SH-SY5Y (cell line): Measurements from ENCODE around the gene METRNL.

Experiments used
- GATA2 ChIP-seq: IDR thresholded peaks from 2 replicates; pipeline ENCODE4 v1.6.1; 2011; ENCODE audit warnings: mild to moderate bottlenecking, low read depth, low read length
- GATA3 ChIP-seq: IDR thresholded peaks from 2 replicates; pipeline ENCODE4 v1.6.1; 2011; ENCODE audit warnings: low read depth, mild to moderate bottlenecking, low read length, moderate library complexity

DNA sequence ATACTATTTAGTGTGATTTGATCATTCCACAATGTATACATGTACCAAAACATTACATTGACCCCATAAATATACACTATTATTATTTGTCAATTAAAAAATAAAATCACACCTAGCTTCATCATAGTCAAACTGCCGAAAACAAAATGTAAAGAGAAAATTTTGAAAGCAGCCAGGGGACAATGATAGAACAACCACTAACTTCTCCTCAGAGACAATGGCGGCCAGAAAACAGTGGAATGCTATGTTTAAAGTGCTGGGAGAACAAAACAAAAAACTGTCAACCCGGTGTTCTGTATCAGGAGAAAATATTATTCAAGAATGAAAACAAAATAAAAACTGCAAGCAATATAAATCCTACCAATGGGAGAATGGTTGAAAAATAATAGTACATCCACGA is 63.2 kb downstream of the METRNL start:
- TF ChIP-seq GATA3 (no peak), GATA2 (no peak)
